Heart left ventricle (tissue), 16 donors: ENCODE results near the gene VSTM1. TPM values are rescaled to one million over a fixed set of nuclear protein-coding genes. Genes with fewer than 3 reads are reported as not detected.

ENCODE experiments used
- ATAC-seq, 4 donors: fragments of 200-7000 bp; cut with Tn5 transposase; one replicate each; pipeline ENCODE4 v1.9.1; 2020 to 2022; ENCODE audit warnings: moderate library complexity in 4 of 4, mild to moderate bottlenecking in 3 of 4, moderate number of reproducible peaks in 1 of 4
- DNase-seq, 5 donors: peaks; one replicate each; pipeline ENCODE4 v3.0.0-alpha.2; 2020
- H3K27ac ChIP-seq, 12 donors: fragments of 200-600 bp; sonication (generic) in 4 of 12; one replicate each; pipeline versions ENCODE4 v1.5.0 to v1.8.0; 2016 to 2022; ENCODE audit warnings: mild to moderate bottlenecking in 2 of 12
- H3K27me3 ChIP-seq, 9 donors: fragments of 200-600 bp; sonication (generic) in 2 of 9; one replicate each; pipeline versions ENCODE4 v1.5.1 to v1.8.0; 2016 to 2022; ENCODE audit warnings: mild to moderate bottlenecking in 3 of 9
- H3K36me3 ChIP-seq, 9 donors: fragments of 200-600 bp; sonication (generic) in 2 of 9; one replicate each; pipeline versions ENCODE4 v1.5.0 to v1.8.0; 2018 to 2022; ENCODE audit warnings: mild to moderate bottlenecking in 2 of 9
- H3K4me1 ChIP-seq, 12 donors: fragments of 200-600 bp; sonication (generic) in 4 of 12; one replicate each; pipeline versions ENCODE4 v1.5.0 to v1.8.0; 2016 to 2022; ENCODE audit warnings: mild to moderate bottlenecking in 3 of 12
- H3K4me3 ChIP-seq, 12 donors: fragments of 200-600 bp; sonication (generic) in 4 of 12; one replicate each; pipeline versions ENCODE4 v1.5.0 to v1.8.0; 2017 to 2022; ENCODE audit warnings: mild to moderate bottlenecking in 9 of 12, moderate library complexity in 4 of 12
- H3K9me3 ChIP-seq, 12 donors: fragments of 200-600 bp; sonication (generic) in 4 of 12; one replicate each; pipeline versions ENCODE4 v1.5.0 to v1.8.0; 2016 to 2022; ENCODE audit warnings: mild to moderate bottlenecking in 1 of 12
- CTCF ChIP-seq, 12 donors: fragments of 200-600 bp; sonication (generic) in 4 of 12; IDR thresholded peaks; one replicate each; pipeline versions ENCODE4 v1.5.0 to v1.8.0; 2018 to 2022; ENCODE audit warnings: antibody characterized with exemption in 12 of 12, mild to moderate bottlenecking in 5 of 12
- POLR2A ChIP-seq, 2 donors: fragments of 450-650 bp; IDR thresholded peaks; one replicate each; pipeline ENCODE4 v1.6.1; 2017; ENCODE audit warnings: antibody characterized with exemption in 2 of 2, mild to moderate bottlenecking in 2 of 2, moderate library complexity in 2 of 2
- WGBS, 4 donors: extraction: QIAGEN DNeasy Blood & Tissue Kit in 2 of 4; methylation state at CpG; one replicate each; pipeline versions ENCODE4 v1.1.5 to v1.1.7; 2013 to 2018; 5-methylcytosine and 5-hydroxymethylcytosine counted together
- intact Hi-C, 10 donors: fragments of 100-400 bp; cut with DNase I; formaldehyde crosslinking; loops; one replicate each; pipeline versions ENCODE4 v1.11.1 to v1.14.2; 2022
- polyA plus RNA-seq, 2 donors: library from polyadenylated mRNA; stranded (reverse); fragments of 200-250 nt; gene quantifications; one replicate each; pipeline ENCODE4 v1.2.3, GENCODE V29; 2013
- total RNA-seq, 9 donors: library from RNA; depleted of rRNA in 2 of 9; stranded (reverse); fragments of >200 nt in 2 of 9; fragmentation: NEBNext Ultra II Directional in 3 of 9; extraction: Animal tissue kit (Norgen Biotek cat#: 25700) in 3 of 9; gene quantifications; one replicate each; pipeline versions ENCODE4 v1.1.0 to v1.2.4, GENCODE V29; 2016 to 2023
- donor health status: ischemic (EF 13 %, LVEDD 7.1; RV severe dilation, severe dysfunction).
- donor health status: healthy with polysubstance abuse.
- donor health status: DM: no; HTN: yes; CAD: no.
- donor health status: DM: no; HTN: no; CAD: no.
- donor health status: ischemic (EF 25% LVEDD 6.9; RV normal size, moderate dysfunction).
- donor health status: ischemic (EF 25% LVEDD 5.7; RV mildly dilated, moderate dysfunction).
- donor health status: healthy.
- donor health status: DM: yes; HTN: yes; CAD: no.
- donor health status: ischemic (EF 35%, LVEDD 5.7; RV mildly dilated, moderate dysfunction).
- donor health status: nonischemic (EF 11% LVEDD 7.7; RV severe dilation, severe dysfunction).
- donor health status: DM: yes; HTN: yes; CAD: no.
- donor health status: PGD.
- donor health status: ischemic (EF 29% LVEDD 5.4; RV normal size, mild dysfunction).
- donor health status: nonischemic (EF 23%, LVEDD 6.1; RV moderate dilation, normal function).

VSTM1 gene
- total and polyA plus RNA-seq, 11 donors = 0.49 to 1.3 (median 0.86) TPM; not detected in 8

GRCh38 chr19:54107876-54108490 is 44.3 kb upstream of the VSTM1 start:
- Histone ChIP-seq H3K9me3 (no peaks in the 10 kb centered on the region), H3K27ac (no peak overlapping the region), H3K4me3 (no peak overlapping the region), H3K36me3 (peaks cover 0 to 76% (median 62%) of the 10 kb centered on the region in 9 donors), H3K27me3 (no peaks in the 10 kb centered on the region), H3K4me1 (peaks cover 3 to 14% (median 7%) of the 10 kb centered on the region in 12 donors)
- intact Hi-C loops = loop anchor here in 1 of 10 donors (10.0 kb wide), 1 partner anchor 233 kb away; no protein-coding TSS in a partner anchor
- TF ChIP-seq POLR2A (IDR thresholded peaks at IDR 0.05) (no peak), CTCF (IDR thresholded peaks at IDR 0.05) (no peak)
- DNase-seq = peak in 1 of 5 donors; percentile 20
- ATAC-seq = no peak
- 78 to 82% (median 79%) methylated on average over 17 to 21 of the region's 21 CpGs for WGBS, 4 donors

GRCh38 chr19:54106716-54107115 is 43.0 kb upstream of the VSTM1 start:
- ATAC-seq (no peak), DNase-seq (no peak)
- intact Hi-C loops = loop anchor here in 1 of 10 donors (10.0 kb wide), 1 partner anchor 232 kb away; no protein-coding TSS in a partner anchor
- Histone ChIP-seq H3K36me3 (peaks cover 0 to 68% (median 61%) of the 10 kb centered on the region in 9 donors), H3K4me1 (peaks cover 3 to 18% (median 11%) of the 10 kb centered on the region in 12 donors), H3K4me3 (no peak overlapping the region), H3K27me3 (no peaks in the 10 kb centered on the region), H3K27ac (no peak overlapping the region), H3K9me3 (no peaks in the 10 kb centered on the region)
- TF ChIP-seq POLR2A (IDR thresholded peaks at IDR 0.05) = no peak
- no peak for TF ChIP-seq CTCF (IDR thresholded peaks at IDR 0.05)
- 72 to 78% (median 76%) methylated on average over 15 of the region's 15 CpGs for WGBS, 4 donors

GRCh38 chr19:54105796-54106195 is 42.1 kb upstream of the VSTM1 start:
- DNase-seq = no peak
- Histone ChIP-seq H3K4me1 (peaks cover 3 to 18% (median 11%) of the 10 kb centered on the region in 12 donors), H3K36me3 (peaks cover 0 to 59% (median 54%) of the 10 kb centered on the region in 9 donors), H3K4me3 (no peak overlapping the region), H3K27me3 (no peaks in the 10 kb centered on the region), H3K9me3 (no peaks in the 10 kb centered on the region), H3K27ac (no peak overlapping the region)
- intact Hi-C loops = loop anchor here in 1 of 10 donors (10.0 kb wide), 1 partner anchor 231 kb away; no protein-coding TSS in a partner anchor
- ATAC-seq = no peak
- 89 to 95% (median 94%) methylated on average over 10 of the region's 10 CpGs for WGBS, 4 donors
- TF ChIP-seq CTCF (IDR thresholded peaks at IDR 0.05) (no peak), POLR2A (IDR thresholded peaks at IDR 0.05) (no peak)

GRCh38 chr19:54104998-54105715 is 41.5 kb upstream of the VSTM1 start:
- DNase-seq (no peak), ATAC-seq (no peak)
- Histone ChIP-seq H3K4me3 (no peak overlapping the region), H3K9me3 (no peaks in the 10 kb centered on the region), H3K27ac (no peak overlapping the region), H3K36me3 (peaks cover 0 to 53% (median 49%) of the 10 kb centered on the region in 9 donors), H3K27me3 (no peaks in the 10 kb centered on the region), H3K4me1 (peaks cover 3 to 18% (median 11%) of the 10 kb centered on the region in 12 donors)
- 87 to 91% (median 90%) methylated on average over 11 of the region's 11 CpGs for WGBS, 4 donors
- TF ChIP-seq CTCF (IDR thresholded peaks at IDR 0.05) = no peak
- TF ChIP-seq POLR2A (IDR thresholded peaks at IDR 0.05) = no peak
- intact Hi-C loops = loop anchor here in 2 of 10 donors (5.0 to 10.0 kb wide), 2 partner anchors 230 to 238 kb away; partner anchors contain the start of gene MYADM (in 1 of the 2)
